ENCODE data around the gene PPFIBP1.
A peak's percentile ranks its signal among the peaks of the same experiment; 100 is the strongest.

PPFIBP1 gene

GRCh38 chr12:27511723-27512045, 12.3 kb upstream of the PPFIBP1 start:
- no peak for DNase-seq

- DNase-seq, result no peak
These were observed 10.7 kb upstream of the PPFIBP1 start for GRCh38 chr12:27513155-27513824.

GRCh38 chr12:27515671-27516070, 8.3 kb upstream of the PPFIBP1 start:
- DNase-seq, result no peak

GRCh38 chr12:27516625-27517024, 7.4 kb upstream of the PPFIBP1 start:
- no peak for DNase-seq

- DNase-seq, result no peak
These were observed 6.5 kb upstream of the PPFIBP1 start for GRCh38 chr12:27517546-27517945.

- DNase-seq, result no peak
These were observed 5.9 kb upstream of the PPFIBP1 start for GRCh38 chr12:27517961-27518665.

- peak in 2 of 51 donors; percentile 10 to 15 for DNase-seq
These were observed 2.9 kb upstream of the PPFIBP1 start for GRCh38 chr12:27521066-27521465.

- no peak for DNase-seq
These were observed 2.0 kb upstream of the PPFIBP1 start for GRCh38 chr12:27521981-27522380.

GRCh38 chr12:27523305-27523641, 733 bp upstream of the PPFIBP1 start:
- peak in 2 of 51 donors; percentile 44 to 58 for DNase-seq

- DNase-seq, result no peak
These were observed 459 bp downstream of the PPFIBP1 start for GRCh38 chr12:27524494-27524835.

- peak in 3 of 51 donors; percentile 17 to 34 (median 32) for DNase-seq
These were observed 1.1 kb downstream of the PPFIBP1 start for GRCh38 chr12:27524839-27525753.

GRCh38 chr12:27527512-27527911, 3.5 kb downstream of the PPFIBP1 start:
- DNase-seq, result no peak

- no peak for DNase-seq
These were observed 4.8 kb downstream of the PPFIBP1 start for GRCh38 chr12:27528788-27529187.

- DNase-seq, result no peak
These were observed 6.3 kb downstream of the PPFIBP1 start for GRCh38 chr12:27530157-27530922.

- no peak for DNase-seq
These were observed 7.9 kb downstream of the PPFIBP1 start for GRCh38 chr12:27531896-27532295.

- no peak for DNase-seq
These were observed 10.2 kb downstream of the PPFIBP1 start for GRCh38 chr12:27534060-27534764.

GRCh38 chr12:27534765-27535161, 10.8 kb downstream of the PPFIBP1 start:
- no peak for DNase-seq

GRCh38 chr12:27535318-27535717, 11.3 kb downstream of the PPFIBP1 start:
- no peak for DNase-seq

GRCh38 chr12:27537855-27538675, 14.1 kb downstream of the PPFIBP1 start:
- DNase-seq, result no peak

- DNase-seq, result no peak
These were observed 15.2 kb downstream of the PPFIBP1 start for GRCh38 chr12:27539191-27539631.

All from hypothalamus (tissue), 51 donors.